Inferior parietal cortex (tissue), 1 donor: ENCODE data around the gene PLEKHA7.

Experiments used
- DNase-seq: peaks from one replicate; pipeline ENCODE4 v3.0.0-alpha.2; 2016; ENCODE audit errors: extremely low spot score

PLEKHA7 gene

DNA sequence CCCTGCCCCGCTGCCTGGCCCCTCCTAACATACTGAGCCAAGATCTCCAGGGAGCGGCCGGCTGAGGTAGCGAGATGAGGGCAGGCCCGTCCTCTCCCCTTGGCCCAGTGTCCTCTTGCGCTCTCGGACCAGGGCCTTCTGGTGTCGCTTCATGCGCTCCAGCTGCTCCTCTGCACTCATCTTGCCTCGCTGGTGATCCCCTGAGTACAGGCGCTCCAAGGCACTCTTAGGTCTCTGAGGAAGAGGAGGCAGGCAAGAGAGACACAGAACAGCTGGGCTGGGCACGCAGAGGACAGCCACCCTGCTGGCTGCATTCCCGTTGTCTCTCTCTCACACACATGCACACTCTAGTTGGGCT, 225.2 kb downstream of the PLEKHA7 start:
- DNase-seq = no peak

DNA sequence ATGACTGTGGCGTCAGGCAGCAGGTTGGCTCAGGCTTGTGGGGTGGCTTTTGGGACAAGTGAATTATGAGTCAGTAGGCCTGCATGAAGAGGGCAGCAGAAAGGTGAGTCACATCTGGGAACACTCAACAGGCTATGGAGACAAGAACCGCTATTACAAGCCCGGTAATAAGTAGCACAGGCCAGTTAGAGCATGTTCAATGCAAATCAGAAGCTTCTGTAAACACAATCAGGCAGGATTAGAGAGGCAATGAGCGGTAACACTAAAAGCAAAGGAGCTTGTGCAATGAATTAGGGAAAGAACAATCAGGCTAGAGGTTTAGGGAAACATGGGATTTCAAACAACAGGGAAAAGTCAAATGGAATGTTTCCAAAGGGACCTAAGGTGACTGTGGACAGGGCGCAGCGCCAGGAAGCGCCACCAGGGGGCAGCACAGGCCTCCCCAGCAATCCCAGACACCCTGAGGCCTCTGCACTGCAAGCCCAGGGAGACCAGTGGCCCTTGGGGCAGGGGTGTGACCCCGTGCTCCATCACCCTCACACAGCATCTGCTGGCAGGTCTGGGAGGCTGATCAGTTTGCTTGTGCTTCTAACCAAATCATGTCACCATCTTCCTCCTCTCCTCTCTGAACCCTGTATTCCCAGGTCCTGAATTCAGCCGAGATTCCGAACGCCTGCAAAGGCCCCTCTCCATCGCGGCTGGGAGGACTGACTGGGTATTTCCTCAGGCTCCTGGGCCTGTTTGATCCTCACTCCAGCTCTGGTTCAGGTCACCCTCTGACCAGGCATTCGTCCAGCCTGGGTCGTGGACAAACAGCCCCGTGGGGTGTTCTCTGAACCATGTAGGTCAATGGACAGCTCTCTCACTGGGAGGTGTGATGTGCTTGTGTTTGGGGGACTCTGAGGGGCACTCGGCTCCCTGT, 225.8 kb downstream of the PLEKHA7 start:
- DNase-seq = peak; percentile 70

DNA sequence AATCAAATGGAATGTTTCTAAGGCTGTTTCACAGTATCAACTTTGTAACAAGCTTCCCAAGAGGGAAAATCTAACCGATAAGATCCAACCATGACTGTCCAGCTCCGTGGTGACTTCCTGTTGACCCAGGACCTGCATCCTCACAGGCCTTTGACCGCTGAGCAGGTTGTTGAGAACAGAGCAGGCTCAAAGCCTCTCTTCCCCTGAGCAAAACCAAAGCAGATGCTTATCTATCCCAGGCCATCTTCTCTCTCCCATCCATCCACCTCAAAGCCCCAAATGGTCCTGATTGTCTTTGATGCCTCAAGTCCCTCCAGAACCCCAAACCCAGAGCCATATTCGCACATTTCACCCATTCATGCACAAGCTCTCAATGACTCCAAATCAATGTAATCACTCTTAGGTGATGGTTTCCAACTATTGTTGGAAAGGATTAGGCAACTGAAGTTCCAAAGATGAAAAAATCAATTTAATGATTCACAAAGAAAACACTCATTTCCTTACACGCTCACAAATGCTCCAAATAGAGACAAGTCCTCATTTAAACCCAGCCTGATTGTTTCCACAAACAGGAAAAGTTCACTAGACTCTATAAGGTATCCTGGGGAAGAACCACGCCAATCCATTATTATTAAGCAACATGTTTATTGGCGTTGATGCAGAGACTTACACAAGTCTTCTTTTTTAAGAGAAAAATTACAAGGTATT, 227.0 kb downstream of the PLEKHA7 start:
- DNase-seq = no peak

DNA sequence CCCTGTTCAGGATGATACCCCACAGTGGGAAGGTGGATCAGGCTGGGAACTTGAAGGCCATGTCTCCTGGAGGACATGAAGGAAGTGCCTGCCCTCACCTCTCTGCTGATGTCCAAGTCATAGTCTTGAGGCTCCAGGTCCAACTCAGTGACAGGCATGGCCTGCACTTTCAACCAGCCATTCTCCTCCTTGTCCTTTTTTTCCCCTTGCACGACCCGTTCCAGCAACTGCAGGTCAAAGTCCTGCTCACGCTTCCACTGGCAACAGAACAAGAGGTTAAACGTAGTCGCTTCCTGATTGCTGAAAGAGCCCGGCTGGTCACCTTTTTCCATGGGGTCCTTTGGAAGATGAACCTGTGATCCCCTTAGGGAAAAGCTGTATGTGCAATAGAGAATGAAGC, 228.1 kb downstream of the PLEKHA7 start:
- no peak for DNase-seq

DNA sequence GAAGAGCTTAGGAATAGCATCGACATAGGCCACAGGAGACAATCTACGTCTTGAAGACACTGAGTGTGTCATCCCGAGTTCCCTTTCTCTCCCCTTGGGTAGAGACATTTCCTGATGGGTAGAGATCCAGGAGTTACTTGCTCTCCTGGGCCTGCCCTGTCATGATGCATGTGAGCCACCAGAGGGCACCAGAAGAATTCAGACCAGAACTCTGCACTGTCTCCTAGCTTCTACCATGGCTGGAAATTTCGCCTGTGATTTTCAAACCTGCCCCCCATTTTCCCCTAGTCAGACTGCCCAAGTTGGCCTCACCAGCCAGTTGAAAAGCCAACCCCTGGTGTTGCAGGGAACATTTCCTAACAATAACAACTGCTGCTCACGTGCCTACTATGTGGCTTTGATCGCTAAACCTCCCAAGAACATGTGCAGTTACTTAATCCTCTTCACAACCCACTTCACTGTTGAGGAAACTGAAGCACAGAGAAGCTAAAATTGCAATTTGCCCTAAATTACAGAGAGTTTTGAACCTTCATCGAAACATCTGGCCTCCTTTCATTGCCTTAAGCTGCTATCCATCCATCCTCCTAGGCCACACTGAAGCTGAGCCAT, 228.6 kb downstream of the PLEKHA7 start:
- DNase-seq = peak; percentile 86

DNA sequence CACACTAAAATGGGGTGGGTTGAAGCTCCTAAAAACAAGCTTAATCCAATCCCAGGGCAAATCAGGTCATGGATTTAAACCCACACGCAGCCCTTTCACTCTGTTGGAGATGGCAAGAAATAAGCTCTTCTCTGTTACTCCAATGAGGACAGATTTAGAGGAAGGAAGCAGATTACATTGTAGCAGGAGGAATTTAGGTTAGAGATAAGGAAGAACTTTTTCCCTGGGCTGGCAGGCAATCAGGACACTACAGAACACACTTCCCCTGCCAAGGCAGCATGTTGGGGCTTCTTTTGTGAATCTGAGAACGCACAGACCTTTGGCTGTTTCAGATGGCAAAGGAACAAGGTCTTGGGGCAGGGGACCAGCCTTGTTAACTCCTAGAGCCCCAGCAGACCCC, 229.5 kb downstream of the PLEKHA7 start:
- no peak for DNase-seq

DNA sequence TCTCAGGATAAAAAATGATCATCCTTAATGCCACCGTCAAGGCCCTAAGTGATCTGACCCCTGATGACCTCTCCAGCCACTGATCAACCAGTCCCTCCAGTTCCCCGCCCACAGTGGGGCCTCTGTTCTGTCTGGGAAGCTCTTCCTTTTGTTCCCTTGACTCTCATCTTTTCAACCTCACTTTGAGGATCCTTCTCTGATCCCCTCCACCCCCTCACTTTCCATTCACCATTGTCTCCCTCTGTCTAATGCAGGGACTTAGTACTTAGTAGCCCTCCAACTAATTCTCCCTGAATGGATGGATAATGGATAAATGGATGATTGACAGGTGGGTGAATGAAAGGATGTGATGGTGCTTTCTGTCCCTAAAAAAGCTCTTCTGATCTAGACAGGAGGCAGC, 230.1 kb downstream of the PLEKHA7 start:
- no peak for DNase-seq

DNA sequence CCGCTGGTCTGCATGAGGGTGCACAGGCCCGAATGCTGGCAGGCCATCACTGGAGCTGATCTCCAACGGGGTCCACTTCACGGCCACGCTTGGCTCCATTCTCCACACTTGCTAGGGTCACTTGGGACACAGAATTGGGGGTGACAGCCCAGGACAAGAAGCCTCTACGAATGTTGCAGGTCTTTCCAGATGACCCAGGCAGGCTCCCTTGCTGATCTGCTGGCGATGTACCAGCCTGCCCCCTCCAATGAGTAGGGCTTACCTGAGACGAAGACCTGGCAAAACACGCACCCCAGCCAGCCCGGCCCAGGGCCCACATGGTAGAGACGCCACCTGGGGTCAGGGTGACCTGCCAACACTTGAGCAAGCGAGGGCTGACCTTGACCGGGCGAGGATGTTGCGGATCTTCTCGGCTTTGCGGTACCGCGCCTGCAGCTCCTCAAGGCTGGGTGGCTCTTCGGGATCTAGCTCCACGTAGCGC, 230.9 kb downstream of the PLEKHA7 start:
- DNase-seq = no peak

DNA sequence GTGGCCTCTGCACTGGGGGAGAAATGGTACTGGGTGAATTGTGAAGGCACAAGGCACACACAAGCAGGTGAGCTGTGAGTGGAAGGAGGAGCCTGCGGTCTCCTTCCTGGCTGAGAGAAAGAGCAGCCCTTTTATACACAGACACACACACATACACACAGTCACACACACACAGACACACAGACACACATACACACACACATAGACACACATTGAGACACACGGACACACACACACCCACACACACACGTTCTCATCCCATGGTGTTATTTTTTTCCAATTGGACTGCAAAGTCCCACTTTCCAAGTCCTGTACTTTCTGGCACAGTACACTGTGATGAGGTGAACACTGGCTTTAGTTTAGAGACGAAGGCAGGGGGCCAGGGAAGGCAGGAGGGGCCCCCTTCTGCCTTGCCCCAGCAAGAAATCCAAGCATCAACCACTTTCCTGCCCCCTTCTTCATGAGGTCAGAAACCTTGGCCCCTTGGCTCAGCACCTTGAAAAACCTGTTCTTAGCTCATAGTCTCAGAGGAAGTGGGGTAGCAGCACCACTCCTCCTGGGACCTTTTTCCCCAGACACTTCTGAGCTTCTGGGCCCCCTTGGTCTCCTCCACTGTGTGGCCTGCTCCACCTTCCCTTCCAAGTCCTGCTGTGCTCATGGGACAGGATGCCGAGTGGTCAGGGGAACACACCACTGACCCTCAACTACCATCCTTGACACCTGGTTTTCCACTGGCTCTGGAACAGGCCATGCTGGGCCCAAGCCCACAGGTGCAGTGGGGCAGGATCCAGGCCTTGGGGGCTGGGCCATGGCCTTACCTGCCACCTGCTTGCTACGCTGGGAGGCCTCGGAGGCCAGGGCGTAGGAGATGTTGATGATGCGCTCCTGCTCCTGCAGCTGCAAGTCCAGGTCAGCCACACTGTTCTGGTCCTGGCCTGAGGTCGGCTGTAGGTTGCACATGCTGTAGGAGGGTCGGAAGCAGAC, 232.0 kb downstream of the PLEKHA7 start:
- DNase-seq = no peak

DNA sequence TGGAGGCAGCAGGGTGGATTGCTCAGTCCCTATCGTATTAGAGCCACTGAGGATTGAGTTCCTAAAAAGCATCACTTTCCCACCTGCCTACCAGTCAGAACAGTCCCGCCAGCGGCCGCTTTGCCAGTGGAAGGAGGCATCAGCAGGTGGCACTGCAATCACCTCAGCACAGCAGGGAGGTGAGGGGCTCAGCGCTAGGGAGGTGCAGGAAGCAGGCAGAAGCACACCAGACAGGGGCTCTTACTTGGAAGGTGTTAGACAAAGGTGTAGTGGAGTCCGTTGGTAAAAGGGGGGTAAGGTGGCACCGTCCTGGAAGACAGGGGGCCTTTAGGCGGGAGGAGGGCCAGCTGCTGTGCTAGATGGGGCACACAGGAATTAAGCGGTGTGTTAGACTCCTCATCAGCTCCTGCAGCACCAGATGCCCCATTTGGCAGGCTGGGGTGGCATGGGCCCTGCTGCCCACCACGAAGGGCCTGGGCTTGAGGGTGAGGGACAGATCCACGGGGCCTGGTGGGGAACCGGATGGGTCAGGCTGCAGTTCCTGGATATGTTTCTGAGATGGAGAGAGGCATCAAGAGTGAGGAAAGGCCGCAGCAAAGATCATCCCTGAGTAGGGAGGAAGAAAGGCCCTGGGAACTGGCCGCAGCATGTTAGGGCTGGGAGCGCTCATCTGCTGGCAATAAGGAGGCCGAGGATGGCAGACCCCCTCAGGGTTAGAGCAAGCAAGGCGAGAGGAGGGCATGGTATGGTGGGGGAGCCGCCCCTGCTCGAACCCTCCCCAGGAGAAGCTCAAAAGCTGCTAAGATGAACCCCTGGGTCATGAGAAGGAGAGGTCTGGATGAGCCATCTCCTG, 233.3 kb downstream of the PLEKHA7 start:
- DNase-seq = no peak

DNA sequence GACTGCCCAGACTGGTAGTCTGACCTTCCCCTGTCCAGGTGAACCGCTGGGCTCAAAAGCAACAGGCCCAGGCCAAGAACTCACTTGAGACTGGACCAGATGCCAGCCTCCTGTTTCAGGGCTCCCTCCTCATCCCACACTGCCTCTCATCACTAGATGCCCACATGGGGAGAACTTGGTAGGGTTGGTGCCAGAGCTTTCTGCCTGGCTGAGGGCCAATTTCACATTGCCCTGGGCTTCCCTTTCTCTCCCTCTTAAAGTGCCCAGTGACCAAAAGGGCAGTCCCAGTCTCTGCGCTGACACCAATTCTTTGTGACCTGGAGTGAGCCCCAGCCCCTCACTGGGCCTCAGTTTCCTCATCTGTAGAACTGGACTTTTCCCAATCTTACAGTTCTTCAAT, 234.1 kb downstream of the PLEKHA7 start:
- no peak for DNase-seq

DNA sequence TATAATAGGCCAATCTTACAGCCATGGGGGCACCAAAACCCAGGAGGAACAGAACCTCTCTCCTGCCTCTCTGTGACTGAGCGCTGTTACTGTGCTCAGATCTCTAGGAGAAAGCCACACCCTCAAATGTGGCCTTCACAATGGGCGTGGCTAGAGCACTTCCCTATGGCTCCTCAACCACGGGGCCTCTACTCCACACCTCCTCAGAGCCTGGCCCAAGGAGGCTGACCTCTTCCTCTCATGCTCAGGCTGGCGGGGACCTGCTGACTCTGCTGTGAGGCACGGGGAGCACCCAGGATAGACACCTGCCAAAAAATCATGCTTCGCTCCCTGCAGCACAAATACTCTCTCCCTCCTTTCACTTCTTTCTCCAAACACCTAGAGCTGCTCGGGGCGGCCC, 234.8 kb downstream of the PLEKHA7 start:
- no peak for DNase-seq

DNA sequence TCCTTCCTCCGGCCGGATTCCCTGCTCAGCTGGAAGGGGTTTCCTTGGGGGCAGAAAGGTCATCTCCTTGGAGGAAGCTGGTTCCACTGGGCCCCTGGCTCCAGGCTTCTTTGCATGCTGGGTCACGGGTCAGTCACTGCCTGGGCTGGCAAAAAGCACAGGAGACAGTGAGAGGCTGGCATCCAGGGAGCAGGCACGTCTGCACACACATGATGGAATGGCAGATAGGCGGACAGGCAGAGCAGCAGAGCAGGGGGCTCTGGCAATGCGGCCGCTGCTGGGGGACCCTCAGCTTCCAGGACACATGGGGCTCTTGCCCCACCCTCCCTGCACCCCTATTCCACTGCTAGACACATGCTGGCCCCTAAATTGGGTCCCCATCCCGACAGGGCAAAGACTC, 235.3 kb downstream of the PLEKHA7 start:
- no peak for DNase-seq

DNA sequence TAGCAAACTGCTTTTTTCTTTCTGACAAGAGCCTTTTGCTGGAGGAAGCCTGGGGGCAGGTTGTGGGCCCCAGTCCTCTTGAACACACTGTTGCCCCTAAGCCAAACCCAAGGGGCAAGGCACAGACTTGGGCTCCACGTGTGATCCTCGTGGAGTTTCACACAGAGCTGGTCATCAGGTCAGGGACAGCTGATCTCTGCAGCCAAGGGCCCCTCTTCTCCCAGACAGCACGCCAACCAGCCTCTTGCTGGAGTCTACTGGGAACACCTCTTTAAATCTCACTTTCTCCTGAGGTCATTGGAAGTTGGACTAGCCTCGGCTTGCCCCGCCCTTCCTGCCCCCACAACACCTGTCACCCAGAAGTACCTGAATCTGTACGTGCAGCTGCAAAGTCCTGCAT, 235.9 kb downstream of the PLEKHA7 start:
- no peak for DNase-seq

DNA sequence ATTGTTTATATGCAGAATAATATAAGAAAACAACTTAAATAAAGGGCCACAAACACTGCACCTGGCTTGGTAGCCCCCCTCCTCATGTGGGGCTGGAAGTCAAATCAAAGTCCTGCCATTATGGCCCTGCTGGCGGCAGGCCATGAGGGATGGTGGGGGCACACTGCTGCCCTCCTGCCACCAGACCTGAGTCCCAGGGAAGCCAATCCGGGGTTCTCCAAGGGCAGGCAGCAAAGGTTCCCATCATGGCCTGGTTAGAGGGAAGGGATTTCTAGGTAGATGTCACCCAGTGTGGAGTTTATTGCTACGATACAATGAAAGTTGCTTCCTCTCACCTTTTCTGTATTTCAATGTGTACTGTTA, 236.6 kb downstream of the PLEKHA7 start:
- DNase-seq = no peak

DNA sequence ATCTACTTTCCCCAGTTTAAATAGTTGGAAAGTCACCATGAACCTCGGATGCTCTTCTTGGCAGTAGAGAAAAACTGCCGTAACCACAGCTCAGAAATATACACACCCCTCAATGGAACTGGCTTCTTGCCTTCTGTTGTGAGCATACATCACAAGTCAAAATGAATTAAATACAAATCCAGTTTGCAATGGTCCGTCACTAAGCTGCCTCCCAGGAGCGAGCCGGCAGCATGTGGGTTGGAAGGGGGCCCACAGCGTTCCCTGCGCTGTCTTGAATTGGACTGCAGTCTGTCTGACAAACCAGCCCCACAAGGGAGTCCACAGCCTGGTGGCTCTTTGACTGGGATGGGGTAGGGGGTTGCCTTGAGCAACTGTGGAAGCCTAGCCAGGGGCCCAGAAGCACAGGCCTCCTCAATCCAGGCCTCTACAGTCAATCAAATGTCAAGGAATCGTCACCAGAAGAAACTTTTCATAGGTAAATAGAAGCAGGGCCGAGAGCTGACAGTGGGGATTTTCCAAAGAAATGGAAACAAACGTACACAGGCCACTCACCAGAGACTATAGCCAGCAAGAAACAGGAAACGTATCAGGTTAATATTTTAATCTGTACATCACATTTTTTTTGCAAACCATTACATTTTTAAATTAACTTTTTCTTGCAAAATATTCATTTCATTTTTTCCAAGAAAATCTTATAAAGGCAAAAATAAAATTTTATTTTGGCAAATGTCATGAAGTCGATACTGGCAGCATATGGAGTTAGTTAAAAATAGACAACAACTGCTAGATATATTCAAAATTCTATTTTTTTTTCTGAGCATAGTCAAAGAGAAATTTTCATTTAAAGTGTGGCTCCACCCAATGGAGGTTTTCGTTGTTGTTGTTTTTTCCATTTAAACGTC, 237.3 kb downstream of the PLEKHA7 start:
- DNase-seq = no peak

DNA sequence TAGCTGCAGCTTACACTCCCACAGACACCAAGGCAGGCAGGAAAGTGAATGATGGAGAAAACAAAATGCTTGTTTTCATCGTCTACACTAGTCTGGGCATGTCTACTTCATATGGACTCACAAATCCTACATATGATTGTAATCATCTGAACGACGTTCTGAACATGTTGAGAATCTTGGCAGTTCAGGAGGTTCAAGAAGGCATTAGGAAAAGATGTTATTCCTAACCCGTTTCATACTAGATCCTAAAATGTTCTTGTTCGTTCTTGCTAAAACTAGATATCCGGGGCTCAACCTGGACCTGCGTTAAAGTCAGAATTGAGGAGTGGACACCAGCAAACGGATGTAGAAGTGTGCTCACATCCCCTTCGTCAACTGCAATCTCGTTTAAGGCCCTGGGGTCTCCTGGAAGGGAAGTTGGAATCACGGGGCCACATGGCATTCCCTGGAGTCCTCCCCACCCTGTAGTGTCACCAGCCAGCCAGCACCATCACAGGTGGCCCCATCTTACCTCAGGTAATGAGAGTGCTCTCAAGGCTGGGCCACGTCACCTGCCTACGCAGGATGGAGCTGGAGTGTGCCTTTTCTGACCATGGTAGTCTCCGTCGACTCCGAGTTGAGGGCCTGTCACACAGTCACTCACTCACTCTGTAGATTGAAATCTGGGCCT, 238.5 kb downstream of the PLEKHA7 start:
- no peak for DNase-seq

DNA sequence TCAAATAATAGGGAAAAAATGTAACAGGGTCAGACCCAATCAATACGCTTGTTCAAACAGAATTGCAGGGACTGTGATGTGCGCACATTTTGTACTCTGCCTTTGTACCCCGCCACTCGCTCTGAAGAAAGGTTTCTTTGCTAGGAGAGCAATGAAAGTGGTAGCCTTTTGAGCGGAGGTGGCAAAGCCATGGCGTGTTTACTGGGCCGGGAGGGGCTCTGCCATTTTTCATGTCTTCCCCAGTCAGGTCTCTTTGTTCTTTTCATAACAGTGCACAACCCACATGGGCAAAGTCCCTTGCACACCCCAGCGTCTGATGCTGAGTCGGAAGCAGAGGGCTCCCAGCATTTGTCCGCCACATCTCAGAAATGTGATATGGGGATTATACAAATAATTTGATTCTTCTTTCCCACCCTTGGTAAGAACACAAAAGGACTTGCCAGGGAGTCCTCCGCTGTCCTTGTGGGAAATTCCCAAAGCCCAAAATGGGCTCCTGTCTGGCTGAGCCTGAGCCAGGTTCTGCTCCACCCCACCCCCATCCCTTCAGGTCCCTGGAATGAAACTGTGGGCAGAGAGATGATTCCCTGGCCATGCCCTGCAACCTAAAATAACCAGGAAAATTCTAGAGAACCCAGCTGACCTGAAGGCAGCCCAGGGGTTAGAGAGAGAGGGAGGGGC, 239.1 kb downstream of the PLEKHA7 start:
- DNase-seq = no peak
